Aorta (tissue), 5 donors: ENCODE measurements around the gene SCN2B. TPM values are rescaled to one million over a fixed set of nuclear protein-coding genes. Genes with fewer than 3 reads are reported as not detected.
"Not testable (repeated sequence)": the region's sequence is repeated elsewhere in the genome, so short reads cannot be mapped to it uniquely, and the experiment has no call there.

Experiments used
- ATAC-seq: fragments of 200-7000 bp; cut with Tn5 transposase; one replicate; pipeline ENCODE4 v1.9.1; 2022; ENCODE audit warnings: moderate library complexity; ENCODE audit not compliant: low FRiP score
- DNase-seq, 2 donors: peaks; one replicate each; pipeline ENCODE4 v3.0.0-alpha.2; 2020
- H3K27ac ChIP-seq, 2 donors: one replicate each; pipeline ENCODE4 v1.5.1; 2013; ENCODE audit warnings: low read length in 2 of 2, mild to moderate bottlenecking in 2 of 2, moderate library complexity in 2 of 2, control low read depth in 1 of 2, inconsistent platforms in 1 of 2, low read depth in 1 of 2
- H3K27me3 ChIP-seq, 2 donors: one replicate each; pipeline ENCODE4 v1.6.1; 2013; ENCODE audit warnings: control low read depth in 1 of 2, low read length in 1 of 2, mild to moderate bottlenecking in 1 of 2, moderate library complexity in 1 of 2; ENCODE audit not compliant: insufficient read depth in 2 of 2, control insufficient read depth in 1 of 2
- H3K36me3 ChIP-seq, 2 donors: one replicate each; pipeline ENCODE4 v1.6.1; 2013; ENCODE audit warnings: control low read depth in 1 of 2, low read length in 1 of 2, mild to moderate bottlenecking in 1 of 2; ENCODE audit not compliant: insufficient read depth in 2 of 2, control insufficient read depth in 1 of 2
- H3K4me1 ChIP-seq, 2 donors: one replicate each; pipeline ENCODE4 v1.6.1; 2013; ENCODE audit warnings: low read length in 2 of 2, control low read depth in 1 of 2, mild to moderate bottlenecking in 1 of 2, moderate library complexity in 1 of 2; ENCODE audit not compliant: insufficient read depth in 2 of 2, control insufficient read depth in 1 of 2
- H3K4me3 ChIP-seq, 2 donors: one replicate each; pipeline ENCODE4 v1.5.1; 2013; ENCODE audit warnings: low read length in 2 of 2, control low read depth in 1 of 2, mild to moderate bottlenecking in 1 of 2
- H3K9me3 ChIP-seq: one replicate; pipeline ENCODE4 v1.6.1; 2013; ENCODE audit warnings: mild to moderate bottlenecking, low read length; ENCODE audit not compliant: control insufficient read depth
- WGBS, 2 donors: extraction: QIAGEN DNeasy Blood & Tissue Kit; methylation state at CpG; one replicate each; pipeline ENCODE4 v1.1.7; 2013; 5-methylcytosine and 5-hydroxymethylcytosine counted together
- intact Hi-C, 2 donors: fragments of 100-400 bp; cut with DNase I; formaldehyde crosslinking; loops; one replicate each; pipeline versions ENCODE4 v1.14.2 to v1.15.0; 2022
- polyA plus RNA-seq, 2 donors: library from polyadenylated mRNA; stranded (reverse); fragments of 200-250 nt; gene quantifications; one replicate each; pipeline ENCODE4 v1.2.3, GENCODE V29; 2013
- total RNA-seq, 2 donors: library from RNA; stranded (reverse); fragmentation: NEBNext Ultra II Directional; extraction: Animal tissue kit (Norgen Biotek cat#: 25700); gene quantifications; one replicate each; pipeline ENCODE4 v1.2.1, GENCODE V29; 2021
- donor health status: healthy with polysubstance abuse.
- donor health status: Bipolar disorder and iron deficiency.
- donor health status: DM: no; HTN: no; CAD: no.
- donor health status: DM: no; HTN: no; CAD: no.
- donor health status: DM: yes; HTN: yes; CAD: no.

SCN2B gene
- total and polyA plus RNA-seq, 4 donors: 0.78 TPM; not detected in 3

DNA sequence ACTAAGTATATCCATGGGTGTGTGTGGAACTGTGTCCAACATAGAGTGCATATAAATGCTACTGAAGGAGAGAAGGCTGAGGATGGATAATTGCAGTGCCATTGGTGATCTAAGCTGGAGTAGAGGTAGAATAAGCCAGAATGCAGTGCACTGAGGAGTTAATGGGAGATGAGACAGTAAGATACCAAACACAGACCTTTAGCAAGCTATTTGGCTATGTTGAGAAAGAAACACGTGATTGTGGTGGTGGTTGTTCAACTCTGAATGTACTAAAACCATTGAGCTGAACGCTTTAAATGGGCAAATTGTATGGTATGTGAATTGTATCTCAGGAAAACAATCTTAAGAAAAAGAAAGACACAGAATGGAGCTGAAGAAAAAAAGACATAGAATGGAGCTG lies 25.5 kb upstream of the SCN2B start:
- 85% methylated on average over 2 of the region's 2 CpGs for WGBS, 2 donors
- Histone ChIP-seq H3K36me3 (no peaks in the 10 kb centered on the region), H3K4me1 (no peaks in the 10 kb centered on the region), H3K27me3 (peaks cover 0 to 2% of the 10 kb centered on the region in 2 donors), H3K4me3 (no peak overlapping the region), H3K27ac (no peak overlapping the region), H3K9me3 (no peaks in the 10 kb centered on the region)
- intact Hi-C loops: no loop called here
- no peak for DNase-seq
- ATAC-seq: no peak

DNA sequence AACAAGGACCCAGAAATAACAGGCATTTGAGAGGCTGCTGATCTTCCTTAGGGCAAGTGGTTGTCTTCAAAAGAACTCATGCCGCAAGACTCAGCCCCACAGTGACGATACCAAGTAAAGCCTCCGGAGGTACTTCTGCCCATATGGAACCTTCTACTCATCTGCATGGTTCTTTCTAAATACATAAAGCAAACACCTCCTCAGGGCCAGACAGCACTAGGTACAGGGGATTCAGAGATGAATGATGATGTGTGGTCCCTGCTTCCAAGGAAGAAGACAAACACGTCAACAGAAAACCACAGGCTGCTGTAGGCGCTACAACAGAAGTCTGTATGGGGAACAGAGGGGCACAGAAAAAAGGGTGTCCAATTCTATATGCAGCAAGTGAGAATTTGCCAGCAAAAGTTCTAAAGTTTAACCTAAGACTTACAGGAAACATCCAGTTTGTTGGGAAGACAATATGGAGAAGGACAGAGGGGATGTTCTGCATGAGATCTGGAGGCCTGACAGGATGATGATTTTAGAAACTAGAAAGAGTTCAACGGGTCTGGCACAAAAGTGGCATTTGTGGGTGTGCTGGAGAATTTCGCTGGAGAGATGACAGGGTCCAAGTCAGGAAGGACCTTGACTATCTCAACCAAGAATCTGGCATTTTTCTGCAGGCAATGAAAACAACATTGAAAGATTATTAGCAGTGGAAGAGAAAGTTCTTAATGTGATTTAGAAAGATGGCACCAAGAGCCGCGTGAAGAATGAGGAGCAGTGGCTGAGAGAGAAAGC lies 24.7 kb upstream of the SCN2B start:
- intact Hi-C loops: no loop called here
- WGBS, 2 donors: 87 to 90% methylated on average over 9 of the region's 9 CpGs
- no peaks in the 10 kb centered on the region for H3K9me3 ChIP-seq
- H3K4me3 ChIP-seq: no peak overlapping the region
- no peaks in the 10 kb centered on the region for H3K4me1 ChIP-seq
- DNase-seq (no peak), ATAC-seq (no peak)
- H3K27me3 ChIP-seq: peaks cover 0 to 2% of the 10 kb centered on the region in 2 donors
- no peak overlapping the region for H3K27ac ChIP-seq
- H3K36me3 ChIP-seq: no peaks in the 10 kb centered on the region

DNA sequence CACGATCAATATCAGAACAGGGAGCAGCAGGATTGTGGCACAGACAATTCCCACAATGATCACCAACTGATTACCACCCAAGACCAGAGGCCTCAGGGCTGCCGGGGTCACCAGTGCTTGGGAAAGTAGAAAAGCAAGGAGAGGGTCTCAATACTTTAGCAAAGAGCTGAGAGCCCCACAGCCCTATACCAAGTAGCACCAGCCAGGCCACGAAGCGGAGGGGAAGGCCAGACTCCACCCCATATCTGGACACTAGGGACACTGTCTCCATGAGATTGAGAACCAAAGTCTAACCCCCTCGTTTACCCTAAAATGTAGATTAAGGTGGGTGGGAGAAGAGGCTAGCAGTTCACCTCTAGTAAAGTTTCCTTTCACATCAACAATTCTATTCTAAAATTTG lies 24.1 kb upstream of the SCN2B start:
- Histone ChIP-seq H3K4me3 (no peak overlapping the region), H3K27ac (no peak overlapping the region), H3K4me1 (no peaks in the 10 kb centered on the region), H3K9me3 (no peaks in the 10 kb centered on the region), H3K27me3 (peaks cover 0 to 2% of the 10 kb centered on the region in 2 donors), H3K36me3 (no peaks in the 10 kb centered on the region)
- 89 to 93% methylated on average over 5 of the region's 5 CpGs for WGBS, 2 donors
- intact Hi-C loops: no loop called here
- ATAC-seq (no peak), DNase-seq (no peak)

- intact Hi-C loops: loop anchor here in 1 of 2 donors (10.0 kb wide), 1 partner anchor 156 kb away; the partner anchor contains the start of gene UBE4A
Measured at GRCh38 chr11:118199135-118199534, 22.7 kb upstream of the SCN2B start.

DNA sequence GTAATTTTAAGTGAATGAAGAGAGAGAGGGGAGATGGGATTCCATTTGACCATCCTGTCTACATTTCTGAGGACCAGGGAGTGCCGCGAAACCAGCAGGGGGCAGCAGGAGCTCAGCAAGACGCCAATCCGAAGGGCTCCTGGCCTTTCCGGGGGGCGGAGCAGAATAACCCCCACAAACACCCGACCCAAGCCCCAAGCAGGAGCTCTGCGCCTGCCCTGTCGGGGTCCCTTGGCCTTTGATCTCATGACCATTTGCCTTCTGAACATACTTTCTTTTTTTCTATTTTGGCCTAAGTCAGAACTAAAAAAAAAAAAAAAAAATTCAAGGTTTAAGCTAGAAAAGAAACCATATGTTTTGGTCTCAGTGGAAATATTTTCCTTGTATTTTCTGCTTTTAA lies 21.9 kb upstream of the SCN2B start:
- Histone ChIP-seq H3K4me1 (peaks cover 3 to 4% of the 10 kb centered on the region in 2 donors), H3K36me3 (no peaks in the 10 kb centered on the region), H3K27ac (no peak overlapping the region), H3K9me3 (no peaks in the 10 kb centered on the region), H3K4me3 (no peak overlapping the region), H3K27me3 (no peaks in the 10 kb centered on the region)
- ATAC-seq: peak; percentile 69
- 4 to 6% methylated on average over 9 of the region's 9 CpGs for WGBS, 2 donors
- intact Hi-C loops: loop anchor here in 1 of 2 donors (10.0 kb wide), 1 partner anchor 156 kb away; the partner anchor contains the start of gene UBE4A
- peak; percentile 84 to 92 for DNase-seq

More at GRCh38 chr11:118199135-118199534, 22.7 kb upstream of the SCN2B start:
- no peaks in the 10 kb centered on the region for H3K9me3 ChIP-seq
- WGBS, 2 donors: 63 to 64% methylated on average over 6 of the region's 6 CpGs
- H3K27me3 ChIP-seq: no peaks in the 10 kb centered on the region
- H3K36me3 ChIP-seq: no peaks in the 10 kb centered on the region
- H3K27ac ChIP-seq: no peak overlapping the region
- DNase-seq: no peak
- H3K4me1 ChIP-seq: peaks cover 3 to 4% of the 10 kb centered on the region in 2 donors
- ATAC-seq: no peak
- no peak overlapping the region for H3K4me3 ChIP-seq

DNA sequence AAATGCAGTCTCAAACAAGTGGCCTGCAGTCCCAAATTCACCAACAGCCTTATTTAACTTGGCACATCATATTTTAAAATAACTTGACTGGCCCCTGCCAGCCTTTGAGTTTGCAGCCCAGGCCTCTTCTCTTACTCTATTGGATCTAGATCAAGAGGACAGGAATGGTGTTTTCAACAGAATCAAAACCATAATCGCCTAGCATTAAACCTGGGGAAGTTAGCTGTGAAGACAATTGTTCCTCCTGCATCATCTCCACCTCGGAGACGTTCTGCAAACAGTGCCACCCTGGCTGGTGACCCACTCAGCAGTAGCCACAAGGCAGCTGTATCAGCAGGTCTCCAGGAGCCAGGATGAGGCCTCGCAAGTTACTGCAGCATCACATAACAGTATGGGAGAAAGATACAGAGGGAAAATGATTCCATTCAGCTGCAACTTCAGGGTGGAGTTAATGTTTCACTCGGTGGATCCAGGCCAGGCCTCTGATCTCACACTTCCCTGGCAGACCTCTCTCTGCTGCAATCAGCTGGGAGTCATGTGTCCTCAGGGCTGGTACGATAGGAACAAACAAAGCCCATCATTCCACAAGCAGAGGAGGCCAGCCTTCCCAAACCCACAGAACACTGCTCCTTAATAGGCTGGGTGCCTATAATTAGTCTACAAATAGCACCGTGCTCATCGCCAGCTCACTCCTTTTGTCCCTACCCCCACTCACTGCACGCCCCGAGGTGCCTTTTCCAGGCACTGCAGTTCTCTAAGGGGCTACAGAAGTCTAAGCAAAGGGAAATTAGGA lies 18.6 kb upstream of the SCN2B start:
- Histone ChIP-seq H3K27ac (no peak overlapping the region), H3K4me3 (no peak overlapping the region), H3K9me3 (no peaks in the 10 kb centered on the region), H3K4me1 (peaks cover 3 to 4% of the 10 kb centered on the region in 2 donors), H3K36me3 (no peaks in the 10 kb centered on the region), H3K27me3 (no peaks in the 10 kb centered on the region)
- DNase-seq (peak; percentile 77 to 84), ATAC-seq (peak; percentile 94)
- intact Hi-C loops: loop anchor here in 1 of 2 donors (10.0 kb wide), 1 partner anchor 160 kb away; the partner anchor contains the start of gene UBE4A
- 11 to 12% methylated on average over 10 of the region's 10 CpGs for WGBS, 2 donors

- H3K36me3 ChIP-seq: no peaks in the 10 kb centered on the region
- H3K27me3 ChIP-seq: no peaks in the 10 kb centered on the region
- intact Hi-C loops: loop anchor here in 1 of 2 donors (10.0 kb wide), 1 partner anchor 161 kb away; the partner anchor contains the start of gene UBE4A
- H3K9me3 ChIP-seq: no peaks in the 10 kb centered on the region
- ATAC-seq (no peak), DNase-seq (no peak)
- H3K4me3 ChIP-seq: no peak overlapping the region
- WGBS, 2 donors: 67 to 74% methylated on average over 6 of the region's 6 CpGs
- H3K4me1 ChIP-seq: peaks cover 3 to 4% of the 10 kb centered on the region in 2 donors
- H3K27ac ChIP-seq: no peak overlapping the region
Measured at GRCh38 chr11:118193910-118194566, 17.6 kb upstream of the SCN2B start.

DNA sequence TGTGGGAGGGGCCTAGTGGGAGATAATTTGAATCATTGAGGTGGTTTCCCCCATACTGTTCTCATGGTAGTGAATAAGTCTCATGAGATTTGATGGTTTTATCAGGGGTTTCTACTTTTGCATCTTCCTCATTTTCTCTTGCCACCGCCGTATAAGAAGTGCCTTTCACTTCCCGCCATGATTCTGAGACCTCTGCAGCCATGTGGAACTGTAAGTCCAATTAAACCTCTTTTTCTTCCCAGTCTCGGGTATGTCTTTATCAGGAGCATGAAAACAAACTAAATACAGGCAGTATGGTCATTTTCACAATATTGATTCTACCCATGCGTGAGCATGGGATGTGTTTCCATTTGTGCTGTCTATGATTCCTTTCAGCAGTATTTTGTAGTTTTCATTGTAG lies 16.4 kb upstream of the SCN2B start:
- 91 to 92% methylated on average over 5 of the region's 5 CpGs for WGBS, 2 donors
- DNase-seq, H3K4me1 ChIP-seq, H3K27me3 ChIP-seq, ATAC-seq, H3K4me3 ChIP-seq, H3K36me3 ChIP-seq, H3K27ac ChIP-seq, H3K9me3 ChIP-seq: not testable (repeated sequence)
- intact Hi-C loops: loop anchor here in 1 of 2 donors (10.0 kb wide), 1 partner anchor 162 kb away; the partner anchor contains the start of gene UBE4A
